ENCODE results near the gene TMEM272. TPM values are rescaled to one million over a fixed set of nuclear protein-coding genes. Genes with fewer than 3 reads are reported as not detected.

TMEM272 gene
- total and polyA plus RNA-seq, 2 of the 13 experiments (the other 11 are each of a cell fraction or from before 2014, with no cell fraction given), result 0.37 to 0.62 TPM

- no peak overlapping the region for H3K9ac ChIP-seq (ENCODE audit: insufficient read depth, low read depth, low read length)
These were observed 28.2 kb downstream of the TMEM272 start for GRCh38 chr13:51816604-51817249.

GRCh38 chr13:51815848-51816247 is 29.1 kb downstream of the TMEM272 start:
- in situ Hi-C loops (cut with HindIII; ENCODE audit: extremely low pct_ligation_motif_present, low pct_unique_long_range_greater_than_20kb), result loop anchor here (10.0 kb wide), 1 partner anchor 309 kb away; the partner anchor contains the start of gene NEK5
- H3K4me3 ChIP-seq (replicated peaks in 1 of 3; ENCODE audit: insufficient read depth in 1 of 3, low read depth in 2 of 3, low read length in 3 of 3), result no peak overlapping the region
- POLR2A ChIA-PET, result interaction anchor here (0.9 to 2.3 kb wide), 3 partner anchors 10 to 363 kb away, joined by 3 to 10 read pairs (median 3); partner anchors contain the start of gene INTS6
- no peak for TF ChIP-seq ATRX (CRISPR knock-in tag; IDR thresholded peaks at IDR 0.05; ENCODE audit: borderline replicate concordance)
- TF ChIP-seq ZNF670 (CRISPR knock-in tag; IDR thresholded peaks at IDR 0.05; ENCODE audit: borderline replicate concordance), result no peak
- no peak for TF ChIP-seq EEA1 (CRISPR knock-in tag; IDR thresholded peaks at IDR 0.05; ENCODE audit: borderline replicate concordance)
- TF ChIP-seq SETDB1 (CRISPR knock-in tag; IDR thresholded peaks at IDR 0.05; ENCODE audit: borderline replicate concordance), result no peak
- no peak for TF ChIP-seq KLF15 (CRISPR knock-in tag; IDR thresholded peaks at IDR 0.05; ENCODE audit: borderline replicate concordance)
- no peak for TF ChIP-seq ZBTB46 (CRISPR knock-in tag; IDR thresholded peaks at IDR 0.05; ENCODE audit: borderline replicate concordance)
- no peak for TF ChIP-seq MATR3 (CRISPR knock-in tag; IDR thresholded peaks at IDR 0.05)
- TF ChIP-seq ZNF704 (CRISPR knock-in tag; IDR thresholded peaks at IDR 0.05; ENCODE audit: borderline replicate concordance), result no peak
- TF ChIP-seq U2AF1 (optimal IDR thresholded peaks at IDR 0.05; ENCODE audit: low read depth, low read length), result no peak
- no peak for TF ChIP-seq CC2D1A (CRISPR knock-in tag; IDR thresholded peaks at IDR 0.05)
- TF ChIP-seq SRSF1 (optimal IDR thresholded peaks at IDR 0.05; ENCODE audit: low read depth, low read length), result no peak

More at GRCh38 chr13:51816604-51817249, 28.2 kb downstream of the TMEM272 start:
- H3K79me2 ChIP-seq (ENCODE audit: insufficient read depth, low read length), result no peaks in the 10 kb centered on the region
- intact Hi-C loops (cut with micrococcal nuclease; ENCODE audit: unreplicated experiment), result no loop called here
- H3K4me1 ChIP-seq (ENCODE audit: insufficient read depth, low read length), result peaks cover 14% of the 10 kb centered on the region
- POLR2A ChIA-PET, result no interaction called here
- no peaks in the 10 kb centered on the region for H4K20me1 ChIP-seq (ENCODE audit: insufficient read depth, low read length)
- CTCF ChIA-PET (ENCODE audit: low intra/inter-chr PET ratio, low total read pairs), result no interaction called here
- ATAC-seq, result no peak
- no peaks in the 10 kb centered on the region for H3K9me3 ChIP-seq (ENCODE audit: low read length)
- WGBS (ENCODE audit: low lambda C conversion rate), result 83% methylated on average over 19 of the region's 19 CpGs
- no peak overlapping the region for H3K27ac ChIP-seq (ENCODE audit: extremely low read length, insufficient read depth, low read length)
- no peaks in the 10 kb centered on the region for H3K27me3 ChIP-seq (ENCODE audit: control insufficient read depth in 1 of 2, insufficient read depth in 2 of 2, low read length in 2 of 2)
- no peak overlapping the region for H3K4me2 ChIP-seq (ENCODE audit: low read depth, low read length)
- no peaks in the 10 kb centered on the region for H3K36me3 ChIP-seq (replicated peaks in 1 of 2; ENCODE audit: control insufficient read depth in 1 of 2, insufficient read depth in 2 of 2, low read length in 2 of 2)
- BruUV-seq (replicated peaks), result no TSS peak
- in situ Hi-C loops (cut with HindIII; ENCODE audit: extremely low pct_ligation_motif_present, low pct_unique_long_range_greater_than_20kb), result loop anchor here (10.0 kb wide), 1 partner anchor 308 kb away; the partner anchor contains the start of gene NEK5
- DNase-seq (ENCODE audit: low spot score), result no peak
- FAIRE-seq, result no peak
- TF ChIP-seq TCF7L2 (IDR thresholded peaks at IDR 0.05; ENCODE audit: low read depth, low read length) (no peak), ATF5 (CRISPR knock-in tag; IDR thresholded peaks at IDR 0.05; ENCODE audit: low read depth) (no peak)
- no peak overlapping the region for H2AFZ ChIP-seq (ENCODE audit: low read length)
- H3K4me3 ChIP-seq (replicated peaks in 1 of 3; ENCODE audit: insufficient read depth in 1 of 3, low read depth in 2 of 3, low read length in 3 of 3), result no peak overlapping the region

More at GRCh38 chr13:51815848-51816247, 29.1 kb downstream of the TMEM272 start:
- no peak for DNase-seq (ENCODE audit: low spot score)
- H4K20me1 ChIP-seq (ENCODE audit: insufficient read depth, low read length), result no peaks in the 10 kb centered on the region
- H2AFZ ChIP-seq (ENCODE audit: low read length), result no peak overlapping the region
- no peaks in the 10 kb centered on the region for H3K27me3 ChIP-seq (ENCODE audit: control insufficient read depth in 1 of 2, insufficient read depth in 2 of 2, low read length in 2 of 2)
- H3K9me3 ChIP-seq (ENCODE audit: low read length), result no peaks in the 10 kb centered on the region
- H3K4me1 ChIP-seq (ENCODE audit: insufficient read depth, low read length), result peaks cover 14% of the 10 kb centered on the region
- WGBS (ENCODE audit: low lambda C conversion rate), result 81% methylated on average over 9 of the region's 11 CpGs
- BruUV-seq (replicated peaks), result no TSS peak
- H3K9ac ChIP-seq (ENCODE audit: insufficient read depth, low read depth, low read length), result no peak overlapping the region
- no peaks in the 10 kb centered on the region for H3K79me2 ChIP-seq (ENCODE audit: insufficient read depth, low read length)
- H3K36me3 ChIP-seq (replicated peaks in 1 of 2; ENCODE audit: control insufficient read depth in 1 of 2, insufficient read depth in 2 of 2, low read length in 2 of 2), result no peaks in the 10 kb centered on the region
- no peak overlapping the region for H3K27ac ChIP-seq (ENCODE audit: extremely low read length, insufficient read depth, low read length)
- ATAC-seq, result no peak
- FAIRE-seq, result no peak
- H3K4me2 ChIP-seq (ENCODE audit: low read depth, low read length), result peak overlapping the region; percentile 77
- CTCF ChIA-PET (ENCODE audit: low intra/inter-chr PET ratio, low total read pairs), result interaction anchor here (1.1 to 1.6 kb wide), 5 partner anchors 34 to 385 kb away, joined by 4 to 9 read pairs (median 5); partner anchors contain the start of gene NEK5
- intact Hi-C loops (cut with micrococcal nuclease; ENCODE audit: unreplicated experiment), result loop anchor here (1.0 kb wide), 2 partner anchors 311 to 385 kb away; no protein-coding TSS in a partner anchor

Data from HepG2 (cell line).